ENCODE measurements around the gene RUFY3. TPM values are rescaled to one million over a fixed set of nuclear protein-coding genes. Genes with fewer than 3 reads are reported as not detected.

The RUFY3 gene
- total RNA-seq, 1 experiment from 2014 or later: 48.0 TPM

- no peak overlapping the region for H2BK15ac ChIP-seq (ENCODE audit: low read depth, low read length)
- no peaks in the 10 kb centered on the region for H4K20me1 ChIP-seq (ENCODE audit: control insufficient read depth, insufficient read depth, insufficient read length)
- no CpG with 5 or more reads among the region's 5 CpGs for WGBS (ENCODE audit: extremely low coverage, insufficient read length, low lambda C conversion rate)
- H3K27ac ChIP-seq (ENCODE audit: insufficient read length, low read depth, low read length): no peak overlapping the region
- no peak for TF ChIP-seq CTCF (conservative IDR thresholded peaks at IDR 0.05)
- no peak overlapping the region for H4K5ac ChIP-seq (ENCODE audit: insufficient read length, low read depth, low read length)
- H3K23me2 ChIP-seq (ENCODE audit: insufficient read length, low read depth, low read length, poor library complexity, severe bottlenecking): no peaks in the 10 kb centered on the region
- H3K36me3 Mint-ChIP-seq (ENCODE audit: insufficient read depth in 1 of 3, low read depth in 3 of 3): no peaks in the 10 kb centered on the region
- H3K9me3 ChIP-seq (ENCODE audit: control insufficient read depth, low read depth, low read length): no peaks in the 10 kb centered on the region
- H4K8ac ChIP-seq (replicated peaks; ENCODE audit: insufficient read length, low read depth, low read length): no peak overlapping the region
- H2BK20ac ChIP-seq (ENCODE audit: low read depth, low read length, poor library complexity, severe bottlenecking): no peak overlapping the region
- no peak overlapping the region for H3K18ac ChIP-seq (ENCODE audit: insufficient read length, low read depth, low read length)
- no peaks in the 10 kb centered on the region for H3K9me3 Mint-ChIP-seq
- H2BK5ac ChIP-seq (ENCODE audit: insufficient read length, low read length): no peak overlapping the region
- no peak overlapping the region for H2BK120ac ChIP-seq (ENCODE audit: low read depth, low read length, poor library complexity, severe bottlenecking)
- no peaks in the 10 kb centered on the region for H3K27me3 ChIP-seq (ENCODE audit: insufficient read depth, low read length)
- H3K4me1 ChIP-seq (ENCODE audit: insufficient read depth, low read length): no peaks in the 10 kb centered on the region
- H3K79me2 ChIP-seq (ENCODE audit: insufficient read depth, low read length): no peaks in the 10 kb centered on the region
- peaks cover 0 to 4% of the 10 kb centered on the region in 2 experiments; a peak in 2 of 4 replicates for H3K4me1 Mint-ChIP-seq
- no peak overlapping the region for H3K4me2 ChIP-seq (ENCODE audit: insufficient read depth, insufficient read length, low read length)
- no peak overlapping the region for H2BK12ac ChIP-seq (ENCODE audit: insufficient read length, low read depth, low read length)
- no peak overlapping the region for H2AFZ ChIP-seq (ENCODE audit: low read length)
- no peak for DNase-seq
- H4K91ac ChIP-seq (ENCODE audit: insufficient read length, low read depth, low read length): no peak overlapping the region
- H3K4ac ChIP-seq (ENCODE audit: low read depth, low read length): no peak overlapping the region
- no peak overlapping the region for H3K14ac ChIP-seq (ENCODE audit: insufficient read depth, low read length)
- no peak overlapping the region for H3K56ac ChIP-seq (ENCODE audit: insufficient read length, low read depth, low read length)
- peaks cover 2% of the 10 kb centered on the region for H3K79me1 ChIP-seq (ENCODE audit: insufficient read depth, low read depth, low read length, poor library complexity, severe bottlenecking)
- H2AK5ac ChIP-seq (ENCODE audit: insufficient read length, low read length): no peak overlapping the region
- no peak overlapping the region for H3K9ac ChIP-seq (ENCODE audit: extremely low read depth, insufficient read length, low read length)
- peak overlapping the region in 1 of 3 experiments; percentile 31; a peak in 1 of 7 replicates for H3K27ac Mint-ChIP-seq
- no peak overlapping the region for H3T11ph ChIP-seq (ENCODE audit: low read length)
- H3K4me3 Mint-ChIP-seq: no peak overlapping the region
- no peak overlapping the region for H3K23ac ChIP-seq (ENCODE audit: insufficient read length, low read depth, low read length)
- no peaks in the 10 kb centered on the region; the same call in 1 of the 2 replicates for H3K27me3 Mint-ChIP-seq (ENCODE audit: low read depth)
These were observed 12.6 kb downstream of the RUFY3 start for GRCh38 chr4:70734168-70734954.

Data from H9 (cell line).